Psoas muscle (tissue), 8 donors: Measurements from ENCODE around the gene RWDD3. TPM values are rescaled to one million over a fixed set of nuclear protein-coding genes. Genes with fewer than 3 reads are reported as not detected.

Experiments
- ATAC-seq, 4 donors: fragments of 200-7000 bp; cut with Tn5 transposase; one replicate each; pipeline ENCODE4 v1.9.1; 2020; ENCODE audit warnings: moderate library complexity in 3 of 4, mild to moderate bottlenecking in 2 of 4
- DNase-seq, 2 donors: peaks; one replicate each; pipeline ENCODE4 v3.0.0-alpha.2; 2020
- H3K27ac ChIP-seq: fragments of 200-600 bp; one replicate; pipeline ENCODE4 v1.8.0; 2022
- H3K27me3 ChIP-seq, 3 donors: fragments of 200-600 bp in 1 of 3; one replicate each; pipeline versions ENCODE4 v1.6.1 to v1.8.0; 2013 to 2022; ENCODE audit warnings: low read length in 2 of 3, mild to moderate bottlenecking in 2 of 3, moderate library complexity in 1 of 3; ENCODE audit not compliant: insufficient read depth in 3 of 3
- H3K36me3 ChIP-seq, 2 donors: fragments of 200-600 bp in 1 of 2; one replicate each; pipeline versions ENCODE4 v1.6.1 to v1.8.0; 2013 to 2022; ENCODE audit warnings: low read depth in 1 of 2, mild to moderate bottlenecking in 1 of 2, moderate library complexity in 1 of 2; ENCODE audit not compliant: insufficient read depth in 1 of 2
- H3K4me1 ChIP-seq: fragments of 200-600 bp; one replicate; pipeline ENCODE4 v1.8.0; 2022
- H3K4me3 ChIP-seq: fragments of 200-600 bp; one replicate; pipeline ENCODE4 v1.8.0; 2022; ENCODE audit warnings: mild to moderate bottlenecking
- H3K9me3 ChIP-seq: fragments of 200-600 bp; one replicate; pipeline ENCODE4 v1.8.0; 2022
- CTCF ChIP-seq: fragments of 200-600 bp; IDR thresholded peaks from one replicate; pipeline ENCODE4 v1.8.0; 2022; ENCODE audit warnings: antibody characterized with exemption
- WGBS, 3 donors: extraction: QIAGEN DNeasy Blood & Tissue Kit; methylation state at CpG; one replicate each; pipeline versions ENCODE4 v1.1.6 to v1.1.7; 2013; 5-methylcytosine and 5-hydroxymethylcytosine counted together
- intact Hi-C, 2 donors: fragments of 100-400 bp; cut with DNase I; formaldehyde crosslinking; loops; one replicate each; pipeline versions ENCODE4 v1.11.0 to v1.14.2; 2022
- polyA plus RNA-seq, 3 donors: library from polyadenylated mRNA; stranded (reverse); fragments of 200-250 nt; gene quantifications; one replicate each; pipeline ENCODE4 v1.2.3, GENCODE V29; 2013
- total RNA-seq, 4 donors: library from RNA; stranded (reverse); fragmentation: NEBNext Ultra II Directional in 2 of 4; extraction: Animal tissue kit (Norgen Biotek cat#: 25700) in 2 of 4; gene quantifications; one replicate each; pipeline versions ENCODE4 v1.2.1 to v1.2.4, GENCODE V29; 2021 to 2023
- donor health status: healthy with polysubstance abuse.
- donor health status: DM: no; HTN: no; CAD: no; lungs with moderate emphysema.
- donor health status: Bipolar disorder and iron deficiency.
- donor health status: healthy.
- donor health status: DM: yes; HTN: yes; CAD: no.
- donor health status: DM: no; HTN: no; CAD: no.
- donor health status: DM: no; HTN: no; CAD: no.
- donor health status: DM: yes; HTN: yes; CAD: no.

RWDD3 gene
- total and polyA plus RNA-seq, 7 donors: 8.3 to 17.6 (median 12.5) TPM

- no peaks in the 10 kb centered on the region for H3K4me1 ChIP-seq
- intact Hi-C loops: no loop called here
- no peak overlapping the region for H3K27ac ChIP-seq
- TF ChIP-seq CTCF: no peak
- no peaks in the 10 kb centered on the region for H3K27me3 ChIP-seq
- H3K9me3 ChIP-seq: no peaks in the 10 kb centered on the region
- no peak for DNase-seq
- peak in 2 of 4 donors; percentile 72 to 76 for ATAC-seq
- H3K4me3 ChIP-seq: no peak overlapping the region
- no peaks in the 10 kb centered on the region for H3K36me3 ChIP-seq
- WGBS, 3 donors: 37 to 67% (median 51%) methylated on average over 6 of the region's 6 CpGs
These were observed 26.6 kb upstream of the RWDD3 start for GRCh38 chr1:95207223-95207935.

- Histone ChIP-seq H3K36me3 (no peaks in the 10 kb centered on the region), H3K9me3 (no peaks in the 10 kb centered on the region), H3K27ac (no peak overlapping the region), H3K4me1 (no peaks in the 10 kb centered on the region), H3K4me3 (no peak overlapping the region), H3K27me3 (no peaks in the 10 kb centered on the region)
- ATAC-seq: no peak
- intact Hi-C loops: no loop called here
- TF ChIP-seq CTCF: no peak
- WGBS, 3 donors: 75 to 92% (median 85%) methylated on average over 3 of the region's 3 CpGs
- DNase-seq: no peak
These were observed 25.1 kb upstream of the RWDD3 start for GRCh38 chr1:95208876-95209275.

- H3K27ac ChIP-seq: no peak overlapping the region
- H3K36me3 ChIP-seq: no peaks in the 10 kb centered on the region
- intact Hi-C loops: no loop called here
- no peaks in the 10 kb centered on the region for H3K27me3 ChIP-seq
- TF ChIP-seq CTCF: no peak
- no peaks in the 10 kb centered on the region for H3K9me3 ChIP-seq
- H3K4me3 ChIP-seq: no peak overlapping the region
- no peak for ATAC-seq
- H3K4me1 ChIP-seq: no peaks in the 10 kb centered on the region
- no peak for DNase-seq
These were observed 24.7 kb upstream of the RWDD3 start for GRCh38 chr1:95209291-95209690.

- TF ChIP-seq CTCF: no peak
- ATAC-seq: no peak
- Histone ChIP-seq H3K36me3 (no peaks in the 10 kb centered on the region), H3K27me3 (no peaks in the 10 kb centered on the region), H3K9me3 (no peaks in the 10 kb centered on the region), H3K27ac (no peak overlapping the region), H3K4me1 (no peaks in the 10 kb centered on the region), H3K4me3 (no peak overlapping the region)
- intact Hi-C loops: loop anchor here in 1 of 2 donors (5.0 kb wide), 1 partner anchor 1499 kb away; no protein-coding TSS in a partner anchor
- DNase-seq: no peak
- 88 to 93% (median 89%) methylated on average over 14 of the region's 14 CpGs for WGBS, 3 donors
These were observed 17.6 kb upstream of the RWDD3 start for GRCh38 chr1:95216292-95216990.
